Left hindlimb (tissue), 1 donor: Measurements from ENCODE around the gene FARP1.
A peak's percentile ranks its signal among the peaks of the same experiment; 100 is the strongest.

ENCODE experiments used
- DNase-seq: peaks from one replicate; pipeline ENCODE4 v3.0.0-alpha.2; 2018

Gene FARP1

DNA sequence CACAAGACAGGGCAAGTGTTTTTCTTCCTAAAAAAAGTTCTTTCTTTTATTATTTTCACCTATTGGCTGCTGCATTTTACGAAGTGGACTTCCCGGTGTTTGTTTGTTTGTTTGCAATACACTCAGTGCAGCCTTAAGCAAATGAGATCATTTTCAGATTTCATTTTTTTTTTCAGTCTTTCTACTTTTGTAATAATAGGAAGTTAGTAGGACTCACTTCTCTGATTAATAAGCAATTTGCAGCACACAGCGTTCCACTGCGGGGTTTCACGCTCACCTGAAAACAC is 305.7 kb downstream of the FARP1 start:
- no peak for DNase-seq

GRCh38 chr13:98449273-98449672 is 306.4 kb downstream of the FARP1 start:
- DNase-seq, result no peak

- DNase-seq, result no peak
These were observed 307.1 kb downstream of the FARP1 start for GRCh38 chr13:98450026-98450425.

- no peak for DNase-seq
These were observed 307.7 kb downstream of the FARP1 start for GRCh38 chr13:98450539-98451111.

DNA sequence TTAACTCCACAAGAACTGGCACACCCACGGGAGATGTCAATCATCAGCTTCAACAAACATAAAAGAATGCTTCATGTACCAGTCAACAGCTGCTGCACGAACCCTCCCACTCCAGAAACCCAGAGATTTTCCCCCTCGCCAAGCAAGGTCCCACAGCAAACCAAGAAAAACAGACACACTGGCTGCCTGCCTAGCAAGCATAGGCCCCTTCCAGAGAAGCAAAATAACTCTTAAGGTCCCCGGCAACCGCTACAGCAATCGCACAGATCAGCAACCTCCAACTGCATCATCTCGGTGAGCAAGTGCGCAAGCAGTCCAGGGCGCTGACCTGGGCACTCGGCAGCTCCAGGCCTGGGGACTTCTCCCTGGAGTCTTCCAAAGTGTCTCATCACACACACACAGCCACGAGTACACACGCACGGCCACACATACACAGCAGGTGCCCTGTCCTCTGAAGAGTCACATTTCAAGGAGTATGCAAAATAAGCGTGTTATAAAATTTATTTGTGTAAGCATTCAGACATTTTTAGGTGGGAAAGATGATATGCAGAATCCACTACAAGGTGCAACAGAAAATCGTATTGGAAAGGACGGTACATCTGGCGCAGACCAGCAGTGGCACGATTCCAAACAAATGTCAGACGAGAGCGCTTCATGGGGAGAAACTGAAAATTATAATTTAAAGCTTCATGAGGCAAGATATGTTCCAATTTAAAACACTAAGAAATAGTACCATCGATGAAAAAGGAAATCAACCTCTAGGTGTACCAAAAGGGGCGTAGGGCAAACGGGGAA is 309.0 kb downstream of the FARP1 start:
- DNase-seq, result peak; percentile 86

DNA sequence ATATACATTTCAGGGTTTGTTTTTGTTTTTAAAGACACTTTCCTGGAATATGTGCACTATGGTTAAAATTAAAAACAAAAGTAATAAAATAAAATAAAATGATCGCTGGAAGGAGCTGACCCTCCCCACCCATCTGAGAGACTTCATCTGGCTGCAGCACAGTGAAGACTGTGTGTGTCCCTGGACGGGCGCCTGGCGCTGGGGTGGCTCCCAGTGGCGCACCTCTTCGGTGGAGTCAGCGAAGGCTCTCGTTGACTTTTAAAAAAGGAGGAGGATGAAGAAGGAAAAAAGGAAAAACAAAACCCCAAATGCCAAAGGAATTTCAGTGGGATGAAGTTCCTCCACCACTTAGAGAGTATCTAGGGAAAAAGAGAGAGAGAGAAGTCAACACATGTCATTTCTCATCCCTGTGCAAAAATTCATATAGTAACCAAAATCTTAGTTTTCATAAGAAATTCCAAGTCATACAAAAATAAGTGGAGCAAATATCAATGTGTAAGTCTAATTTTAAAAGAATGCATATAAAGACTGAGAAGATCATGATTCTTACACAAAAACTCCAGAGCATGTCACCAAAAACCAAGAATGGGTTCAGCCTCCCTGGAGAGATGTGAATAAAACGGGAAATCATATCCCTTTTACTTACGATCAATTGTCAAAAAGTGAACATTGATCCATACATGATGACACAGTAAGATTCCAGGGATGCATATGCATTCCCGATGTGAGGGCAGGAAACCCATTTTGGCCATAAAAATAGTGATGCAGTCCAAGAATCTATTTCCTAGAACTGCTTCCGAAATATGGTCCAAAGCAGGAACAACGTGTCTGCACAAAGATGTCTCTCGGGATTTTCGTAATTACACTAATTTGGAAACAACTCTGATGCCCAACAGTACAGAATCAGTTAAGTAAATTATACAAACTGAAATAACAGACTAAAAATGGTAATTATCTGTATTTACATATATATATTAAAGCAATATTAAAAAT is 310.3 kb downstream of the FARP1 start:
- DNase-seq, result no peak

- no peak for DNase-seq
These were observed 311.5 kb downstream of the FARP1 start for GRCh38 chr13:98454389-98454881.

GRCh38 chr13:98456413-98456845 is 313.5 kb downstream of the FARP1 start:
- DNase-seq, result no peak

DNA sequence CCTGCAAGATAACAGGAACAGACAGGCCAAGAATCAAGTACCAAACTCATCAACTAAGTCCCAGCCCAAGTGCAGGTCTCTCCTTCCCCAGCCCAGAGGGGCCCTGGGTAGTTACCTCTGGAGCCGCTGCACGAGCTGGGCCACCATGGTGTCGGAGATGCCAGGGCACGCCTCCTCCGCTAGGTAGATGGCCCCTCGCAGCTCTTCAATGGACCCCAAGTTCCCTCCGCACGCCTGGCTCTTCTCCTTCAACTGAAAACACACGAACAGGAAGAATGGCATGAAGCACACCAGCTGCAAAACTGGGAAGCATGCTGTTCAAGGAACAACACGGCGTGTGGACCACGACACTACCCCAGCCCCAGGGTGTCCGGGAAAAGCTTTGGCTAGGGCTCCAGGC is 314.2 kb downstream of the FARP1 start:
- no peak for DNase-seq

DNA sequence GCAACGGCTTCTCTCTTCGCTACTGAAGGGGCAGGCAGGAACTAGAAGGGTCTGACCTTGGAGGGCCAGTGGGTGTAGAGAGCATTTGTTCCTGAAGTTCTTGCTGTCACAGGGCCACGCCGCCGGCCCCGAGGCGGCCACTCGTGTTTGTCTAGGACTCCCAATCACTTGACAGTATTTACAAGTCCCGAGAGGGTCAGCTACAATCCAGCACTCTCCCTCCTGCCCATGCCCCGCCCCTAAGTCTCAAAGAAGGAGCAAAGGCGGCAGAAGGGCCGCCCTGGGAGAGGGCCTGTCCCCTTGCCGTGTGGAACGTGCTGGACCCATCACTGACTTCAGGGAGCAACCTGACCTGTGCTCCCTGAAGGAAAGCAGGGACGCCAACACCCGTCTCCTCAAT is 315.5 kb downstream of the FARP1 start:
- DNase-seq, result no peak

DNA sequence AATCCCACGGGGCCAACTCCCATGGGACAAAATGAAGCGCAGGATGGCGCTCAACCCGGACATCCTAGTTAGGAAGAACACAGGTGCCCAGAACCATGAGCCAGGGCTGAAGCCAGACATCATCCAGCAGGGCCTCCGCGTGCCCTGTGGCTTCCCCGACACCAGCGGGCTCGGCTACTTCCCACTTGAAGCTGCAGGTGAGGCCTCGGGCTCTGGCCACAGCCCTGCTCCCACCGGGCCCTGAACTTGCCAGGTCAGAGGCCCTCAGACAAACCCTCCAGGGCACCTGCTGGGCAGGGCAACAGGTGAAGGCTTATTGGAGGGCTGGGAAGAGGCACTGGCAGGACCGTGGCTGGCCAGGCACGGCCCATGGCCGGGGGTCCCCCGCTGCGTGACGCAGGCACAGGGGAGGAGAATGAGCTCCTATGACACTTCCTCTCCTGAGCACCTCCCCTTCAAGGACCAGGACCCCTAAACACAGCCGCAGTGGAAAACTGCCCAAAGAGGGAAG is 316.3 kb downstream of the FARP1 start:
- DNase-seq, result no peak

- DNase-seq, result no peak
These were observed 317.0 kb downstream of the FARP1 start for GRCh38 chr13:98459721-98460370.

DNA sequence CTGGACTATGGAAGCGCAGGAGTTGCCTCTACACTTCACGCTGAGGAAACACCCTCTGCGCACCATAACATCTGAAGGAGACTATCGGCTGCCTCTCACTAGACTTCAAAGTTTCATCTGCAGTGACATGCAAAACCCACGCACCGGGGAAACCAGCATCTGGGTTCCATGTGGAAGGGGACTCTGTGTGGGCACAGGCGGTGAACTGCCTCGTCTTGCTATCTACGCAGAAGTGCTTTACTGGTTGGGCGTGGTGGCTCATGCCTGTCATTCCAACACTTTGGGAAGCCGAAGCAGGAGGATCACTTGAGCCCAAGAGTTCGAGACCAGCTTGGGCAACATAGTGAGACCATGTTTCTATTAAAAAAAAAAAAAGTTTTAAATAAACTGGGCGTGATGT is 317.6 kb downstream of the FARP1 start:
- no peak for DNase-seq

DNA sequence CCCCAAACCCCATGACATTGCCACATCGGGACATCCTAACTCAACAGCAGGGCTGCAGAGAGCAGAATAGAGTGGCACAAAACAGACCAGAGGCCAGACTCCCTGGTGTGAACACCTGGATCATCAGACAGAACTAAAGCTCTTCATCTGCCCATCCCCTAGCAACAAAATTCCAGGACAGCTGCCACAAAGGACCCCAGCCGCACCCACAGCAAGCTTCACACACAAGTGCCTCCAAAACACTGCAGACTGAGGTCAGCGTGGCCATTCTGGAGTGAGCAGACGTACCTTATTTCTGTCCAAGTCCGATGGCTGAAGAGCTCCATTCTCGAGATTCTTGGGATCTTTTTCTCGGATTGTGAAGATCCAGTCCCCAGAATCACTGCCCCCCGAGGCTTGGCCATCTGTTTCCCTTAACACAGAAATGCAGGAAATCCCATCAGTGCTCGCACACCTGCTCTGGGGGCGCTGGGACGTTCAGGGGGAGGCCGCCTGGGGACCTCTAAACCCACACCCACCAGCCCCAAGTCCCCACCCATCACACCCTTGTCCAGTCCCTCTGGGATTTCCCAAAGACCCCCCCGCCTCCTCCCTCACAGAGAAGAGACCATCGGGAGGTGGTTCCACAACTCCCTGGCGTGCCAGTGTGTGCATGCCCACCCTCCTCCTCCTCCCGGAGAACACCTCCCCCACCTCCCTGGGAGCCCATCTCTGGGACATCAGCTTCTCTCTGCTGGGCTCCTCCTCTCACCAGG is 318.8 kb downstream of the FARP1 start:
- no peak for DNase-seq

DNA sequence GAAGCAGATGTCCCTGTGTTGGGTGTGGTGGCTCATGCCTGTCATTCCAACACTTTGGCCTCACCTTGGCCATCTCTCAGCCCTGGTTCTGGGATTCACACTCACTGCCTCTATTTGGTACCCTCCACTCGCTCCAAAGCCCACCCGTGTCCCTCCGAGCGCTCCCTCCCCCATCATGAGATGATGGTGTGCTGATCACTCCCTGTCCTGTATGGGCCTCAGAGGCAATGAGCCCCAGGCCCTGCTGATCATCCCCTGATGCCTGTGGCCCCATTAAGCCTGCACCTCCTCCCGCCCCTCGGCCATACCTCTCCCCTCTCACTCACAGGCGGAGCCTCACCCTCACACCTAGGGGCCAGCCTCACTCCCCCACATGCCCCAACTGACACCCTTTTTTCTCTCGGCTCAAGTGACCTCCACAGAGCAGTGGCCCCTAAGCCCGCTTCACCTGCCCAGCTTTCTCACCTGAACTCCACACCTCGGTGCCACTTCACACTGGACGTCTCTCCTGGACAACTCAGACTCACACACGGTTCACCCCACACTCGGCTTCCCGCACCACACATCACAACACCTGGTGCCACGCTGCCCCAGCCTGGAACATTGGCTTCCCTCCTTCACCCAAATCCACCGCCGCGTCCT is 319.5 kb downstream of the FARP1 start:
- no peak for DNase-seq

GRCh38 chr13:98462946-98463345 is 320.1 kb downstream of the FARP1 start:
- DNase-seq, result peak; percentile 38

GRCh38 chr13:98466634-98467236 is 323.8 kb downstream of the FARP1 start:
- DNase-seq, result no peak

DNA sequence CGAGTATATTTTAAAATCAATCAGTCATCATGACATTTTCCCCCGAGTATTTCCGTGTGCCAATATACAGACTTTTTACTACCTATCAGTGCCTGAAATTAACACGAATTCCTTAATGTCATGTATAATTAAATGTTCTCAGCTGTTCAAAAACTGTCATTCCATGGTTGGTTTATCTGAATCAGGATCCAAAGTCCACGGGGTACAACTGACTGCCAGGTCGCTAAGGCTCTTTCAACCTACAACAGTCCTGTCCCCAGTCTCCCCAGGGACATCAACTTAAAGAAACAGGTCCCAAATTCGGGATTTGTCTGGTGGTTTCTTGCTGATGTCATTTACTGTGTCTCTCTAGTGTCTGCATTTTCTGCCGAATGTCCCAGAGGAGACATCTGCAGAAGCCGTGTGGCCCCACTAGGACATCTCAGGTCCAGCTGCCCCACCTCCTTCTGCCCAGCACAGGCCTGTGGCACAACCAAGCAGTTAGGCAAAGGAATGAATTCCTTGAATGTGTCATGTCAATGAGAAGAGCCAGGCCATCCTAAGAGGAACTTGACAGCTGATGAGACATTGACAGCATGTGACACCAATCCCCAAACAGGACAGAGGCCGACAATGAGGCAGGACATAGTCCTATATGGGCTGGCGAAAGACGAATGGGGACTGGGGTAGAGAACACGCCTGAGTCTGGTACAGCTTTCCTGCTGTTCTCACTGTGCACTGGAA is 324.5 kb downstream of the FARP1 start:
- no peak for DNase-seq

- DNase-seq, result no peak
These were observed 325.5 kb downstream of the FARP1 start for GRCh38 chr13:98468361-98468760.

- no peak for DNase-seq
These were observed 326.0 kb downstream of the FARP1 start for GRCh38 chr13:98468929-98469328.
